ENCODE data around the gene GATAD2B.
A peak's percentile ranks its signal among the peaks of the same experiment; 100 is the strongest.

The GATAD2B gene

GRCh38 chr1:153922972-153923925, at the start of gene GATAD2B:
TSS of gene GATAD2B (minus strand) at chr1:153922972. CDS start at chr1:153828347, 94,625 bp downstream.
- DNase-seq, result peak; percentile 97

DNA sequence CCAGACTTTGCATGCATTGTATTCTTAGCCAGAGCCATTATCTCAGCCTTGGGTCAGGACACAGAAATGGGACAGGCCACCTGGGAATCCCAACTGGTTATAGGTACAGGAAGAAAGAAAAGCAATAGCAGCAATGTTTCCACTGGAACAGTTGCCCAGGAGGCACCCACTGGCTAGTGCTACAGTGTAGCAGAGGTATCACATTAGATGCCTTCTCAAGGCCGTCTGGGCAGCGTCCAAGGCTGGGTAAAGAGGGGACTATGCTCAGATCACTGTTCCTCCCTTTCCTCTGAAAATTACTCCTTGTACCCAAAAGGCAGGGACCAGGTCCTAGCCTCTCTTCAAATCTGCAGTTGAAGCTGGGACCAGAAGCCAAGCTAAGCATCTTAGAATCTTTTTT, 47.6 kb upstream of the GATAD2B start:
- no peak for DNase-seq

DNA sequence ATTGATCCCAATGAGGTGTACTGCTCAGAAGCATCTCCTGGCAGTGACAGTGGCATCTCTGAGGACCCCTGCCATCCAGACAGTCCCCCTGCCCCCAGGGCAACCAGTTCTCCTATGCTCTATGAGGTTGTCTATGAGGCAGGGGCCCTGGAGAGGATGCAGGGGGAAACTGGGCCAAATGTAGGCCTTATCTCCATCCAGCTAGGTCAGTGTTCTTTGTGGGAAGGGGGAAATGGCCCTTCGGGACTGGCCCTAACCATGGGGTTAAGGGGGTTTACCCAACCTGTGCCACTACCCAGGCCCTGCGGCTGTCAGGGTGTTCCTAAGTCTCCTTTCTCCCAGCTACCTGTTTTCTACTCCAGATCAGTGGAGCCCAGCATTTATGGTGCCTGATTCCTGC, 46.2 kb upstream of the GATAD2B start:
- no peak for DNase-seq

DNA sequence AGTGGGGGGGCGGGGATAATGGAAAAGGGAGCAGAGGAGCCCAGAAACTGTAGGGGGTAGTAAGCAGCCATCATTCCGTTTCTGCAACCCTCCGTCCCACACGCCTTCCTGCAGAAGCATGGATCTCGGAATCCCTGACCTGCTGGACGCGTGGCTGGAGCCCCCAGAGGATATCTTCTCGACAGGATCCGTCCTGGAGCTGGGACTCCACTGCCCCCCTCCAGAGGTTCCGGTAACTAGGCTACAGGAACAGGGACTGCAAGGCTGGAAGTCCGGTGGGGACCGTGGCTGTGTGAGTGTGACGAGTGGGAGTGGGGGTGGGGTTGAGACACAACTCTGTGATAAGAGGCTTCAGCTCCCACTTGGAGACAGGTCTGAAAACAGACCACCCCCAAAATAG, 45.6 kb upstream of the GATAD2B start:
- no peak for DNase-seq

- no peak for DNase-seq
Measured at GRCh38 chr1:153968000-153968363, 45.2 kb upstream of the GATAD2B start.

DNA sequence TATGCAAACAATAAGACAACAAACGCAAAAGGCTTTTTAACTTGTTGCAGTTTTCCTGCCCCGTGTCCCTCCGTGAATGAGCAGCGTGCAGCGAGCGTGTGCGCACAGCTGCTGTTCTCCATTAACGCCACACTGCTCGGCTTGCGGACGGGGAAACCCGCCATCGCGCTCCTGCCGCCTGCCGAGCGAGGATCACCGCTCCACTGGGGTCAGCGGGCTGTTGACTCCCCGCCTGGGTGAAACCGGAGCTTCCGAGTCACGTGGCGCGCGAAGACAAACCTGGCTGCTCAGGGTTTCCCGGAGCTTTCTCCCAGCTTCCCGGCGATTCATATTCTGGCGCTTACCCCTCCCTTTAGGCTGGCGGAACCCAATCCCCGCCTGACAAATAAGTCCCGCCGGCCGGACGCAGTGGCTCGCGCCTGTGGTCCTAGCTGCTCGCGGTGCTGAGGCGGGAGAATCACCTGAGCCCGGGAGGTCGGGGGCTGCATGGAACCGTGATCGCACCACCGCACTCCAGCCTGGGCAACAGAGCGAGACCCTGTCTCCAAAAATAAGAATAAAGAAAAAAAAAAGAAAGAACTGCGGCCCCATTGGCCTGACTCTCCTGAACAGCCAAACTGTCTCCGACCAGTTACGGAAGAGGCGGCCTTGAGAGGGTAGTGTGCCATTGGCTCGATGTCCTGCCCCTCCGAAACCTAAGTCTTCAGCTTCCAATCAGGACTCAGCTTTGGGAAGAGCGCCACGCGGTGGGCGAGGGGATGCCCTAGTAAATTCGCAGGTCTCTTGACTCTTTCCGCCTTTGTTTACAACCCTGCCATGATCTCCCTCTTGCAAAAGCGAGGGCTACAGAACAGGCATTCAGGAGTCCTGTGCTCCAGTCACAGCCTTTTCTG, 44.6 kb upstream of the GATAD2B start, which contains the start of gene CREB3L4:
Gene CREB3L4, plus strand, starts transcription at position 796 of the 893 bp plus-strand sequence. CDS start 624 bp downstream, outside the sequence.
- DNase-seq, result peak; percentile 79

GRCh38 chr1:153963850-153964331, 41.1 kb upstream of the GATAD2B start:
- DNase-seq, result no peak

- peak; percentile 94 for DNase-seq
Measured at GRCh38 chr1:153963030-153963849, 40.5 kb upstream of the GATAD2B start, which contains the start of gene SLC39A1. TSS of gene SLC39A1 (minus strand) at chr1:153963537. CDS start at chr1:153962715, 822 bp downstream.

- DNase-seq, result no peak
Measured at GRCh38 chr1:153962088-153963029, 39.6 kb upstream of the GATAD2B start.

GRCh38 chr1:153961421-153961820, 38.6 kb upstream of the GATAD2B start:
- DNase-seq, result no peak

GRCh38 chr1:153960206-153960605, 37.4 kb upstream of the GATAD2B start:
- DNase-seq, result no peak

DNA sequence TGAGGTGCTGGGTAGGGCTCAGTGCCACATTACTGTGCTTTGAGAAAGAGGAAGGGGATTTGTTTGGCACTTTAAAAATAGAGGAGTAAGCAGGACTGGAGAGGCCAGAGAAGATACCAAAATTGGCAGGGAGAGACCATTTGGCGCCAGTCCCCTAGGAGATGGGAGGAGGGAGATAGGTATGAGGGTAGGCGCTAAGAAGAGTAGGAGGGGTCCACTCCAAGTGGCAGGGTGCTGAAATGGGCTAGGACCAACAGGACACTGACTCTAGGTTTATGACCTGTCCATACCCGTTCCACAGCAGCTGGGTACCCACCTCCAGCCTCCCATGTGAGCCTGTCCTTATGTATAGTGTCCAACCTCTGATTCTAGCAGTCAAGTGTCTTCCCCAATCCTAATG, 36.7 kb upstream of the GATAD2B start:
- DNase-seq, result no peak

- no peak for DNase-seq
Measured at GRCh38 chr1:153958961-153959260, 36.1 kb upstream of the GATAD2B start.

- DNase-seq, result peak; percentile 98
Measured at GRCh38 chr1:153958111-153958960, 35.6 kb upstream of the GATAD2B start, which contains the start of gene CRTC2. TSS of gene CRTC2 (minus strand) at chr1:153958612. CDS start at chr1:153958497, 115 bp downstream.

- peak; percentile 41 for DNase-seq
Measured at GRCh38 chr1:153957744-153958110, 35.0 kb upstream of the GATAD2B start.

DNA sequence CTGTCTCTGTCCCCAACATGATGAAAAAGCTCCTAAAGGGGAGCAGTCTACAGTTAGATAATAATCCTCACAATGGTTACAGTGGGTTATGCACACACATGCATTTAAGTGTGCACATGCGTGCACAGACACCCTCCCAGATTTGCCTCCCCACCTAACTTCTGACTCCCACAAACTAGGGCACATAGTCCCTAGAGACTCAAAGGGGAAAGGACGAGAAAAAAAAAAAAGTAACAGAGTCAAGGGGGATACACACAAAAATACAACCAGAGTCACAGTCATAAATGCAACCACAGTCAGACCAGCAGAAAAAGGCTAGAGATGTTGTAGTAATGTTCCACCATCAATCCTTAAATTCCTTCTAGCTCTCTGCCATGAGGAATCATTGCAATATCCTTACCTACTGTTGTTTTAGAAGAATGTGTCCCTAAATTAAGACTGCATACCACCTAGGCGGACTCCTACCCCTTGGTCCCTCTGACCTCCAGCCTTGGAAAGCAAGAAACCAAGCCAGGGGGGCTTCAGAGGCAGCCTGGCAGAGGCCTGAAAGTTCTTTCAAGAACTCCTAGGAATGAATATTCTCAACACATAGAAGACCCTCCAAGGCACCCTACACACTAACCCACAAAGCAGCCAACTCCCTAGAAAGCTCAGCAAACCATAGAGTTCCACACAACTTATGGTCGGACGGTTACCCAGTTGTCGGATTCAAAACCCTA, 34.4 kb upstream of the GATAD2B start:
- no peak for DNase-seq

DNA sequence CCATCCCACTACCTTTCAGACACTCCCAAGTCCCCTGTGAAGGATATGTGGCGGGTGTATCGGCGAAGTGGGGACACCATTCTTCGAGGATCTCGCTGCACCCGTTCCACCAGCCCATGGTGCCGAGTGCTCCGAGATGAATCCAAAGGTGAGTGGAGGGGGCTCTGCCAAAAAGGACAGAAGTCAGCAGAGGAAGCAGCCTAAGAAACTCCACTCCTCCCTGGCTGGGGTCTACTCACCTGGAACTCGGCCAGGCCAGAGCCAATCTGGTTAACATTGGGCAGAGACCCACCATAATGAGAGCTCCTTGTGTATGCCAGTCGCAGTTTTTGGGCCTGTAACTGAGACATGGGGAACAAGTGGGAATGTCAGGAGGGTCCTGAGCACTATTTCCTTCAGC, 32.1 kb upstream of the GATAD2B start:
- DNase-seq, result no peak

GRCh38 chr1:153953859-153954365, 31.1 kb upstream of the GATAD2B start:
- no peak for DNase-seq

GRCh38 chr1:153951801-153952200, 29.0 kb upstream of the GATAD2B start:
- DNase-seq, result no peak
